RCC 7860 (cell line): ENCODE measurements around the gene HOXC12.

Experiments used
- DNase-seq: peaks from one replicate; pipeline ENCODE4 v3.0.0-alpha.2; 2015; ENCODE audit warnings: low spot score
- FAIRE-seq: peaks from 2 replicates; lab custom pipeline; 2012; peaks lifted over from hg19 to GRCh38; lab: Jason Lieb, UNC

HOXC12 gene

DNA sequence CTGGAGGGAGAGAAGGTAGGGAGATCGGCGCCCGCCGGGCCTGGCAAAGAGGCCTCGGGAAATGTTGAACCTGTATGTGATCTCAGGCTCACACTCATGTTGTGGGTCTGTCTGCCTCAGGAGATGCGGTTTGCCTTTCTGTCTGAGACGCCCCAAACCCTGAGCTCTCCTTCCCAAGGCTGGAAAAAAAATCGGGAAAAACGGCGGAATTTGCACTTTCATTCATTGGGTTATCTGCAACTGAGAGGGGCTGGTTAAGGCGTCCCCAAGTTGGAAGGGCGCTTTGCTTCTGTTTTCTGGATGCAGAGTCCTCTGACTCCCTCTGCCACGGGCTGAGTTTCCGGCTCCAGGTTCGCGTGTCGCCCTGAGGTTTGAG is 40.3 kb downstream of the HOXC12 start:
- FAIRE-seq (no peak), DNase-seq (no peak)

DNA sequence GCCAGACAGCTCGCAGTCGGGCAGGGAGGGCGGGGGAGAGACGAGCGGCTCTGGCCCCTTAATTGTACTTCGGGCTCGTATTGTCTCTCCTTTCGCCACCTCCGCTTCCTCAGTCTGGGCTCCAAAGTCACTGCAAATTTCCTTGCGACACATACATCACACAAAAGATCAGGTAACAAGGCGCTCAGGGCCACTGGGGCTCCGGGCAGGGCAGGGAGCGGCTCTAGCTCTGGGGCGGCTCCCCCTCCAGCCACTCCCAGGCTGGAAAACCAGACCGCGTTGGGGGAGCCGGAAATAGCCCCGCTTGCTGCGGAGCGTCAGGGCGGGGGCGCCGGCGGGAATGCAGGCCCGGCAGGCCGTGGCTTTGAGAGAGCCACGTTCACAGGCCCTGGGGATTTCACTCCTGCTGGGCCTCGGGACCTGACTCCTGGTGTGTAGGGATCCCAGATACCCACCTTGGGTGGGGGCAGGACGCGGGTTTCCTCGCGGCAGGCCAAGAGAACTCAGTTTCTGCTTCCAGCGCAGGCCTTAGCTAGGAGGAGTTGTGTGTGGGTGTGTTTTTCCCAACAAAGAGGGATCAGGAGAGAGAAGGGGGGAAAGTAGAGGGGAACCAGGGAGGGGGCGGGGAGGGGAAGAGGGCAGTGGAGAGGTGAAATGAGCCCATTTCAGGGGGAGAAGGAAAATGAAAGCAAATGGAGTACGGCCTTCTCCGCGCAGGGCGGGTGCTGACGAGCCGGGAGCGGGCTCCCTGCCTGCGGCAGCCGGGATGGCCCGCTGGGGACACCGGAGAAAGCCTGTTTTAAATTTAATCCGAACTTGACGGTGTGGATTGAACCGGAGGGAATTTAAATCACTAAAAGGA is 40.9 kb downstream of the HOXC12 start:
- FAIRE-seq, result no peak
- DNase-seq, result peak; percentile 58

DNA sequence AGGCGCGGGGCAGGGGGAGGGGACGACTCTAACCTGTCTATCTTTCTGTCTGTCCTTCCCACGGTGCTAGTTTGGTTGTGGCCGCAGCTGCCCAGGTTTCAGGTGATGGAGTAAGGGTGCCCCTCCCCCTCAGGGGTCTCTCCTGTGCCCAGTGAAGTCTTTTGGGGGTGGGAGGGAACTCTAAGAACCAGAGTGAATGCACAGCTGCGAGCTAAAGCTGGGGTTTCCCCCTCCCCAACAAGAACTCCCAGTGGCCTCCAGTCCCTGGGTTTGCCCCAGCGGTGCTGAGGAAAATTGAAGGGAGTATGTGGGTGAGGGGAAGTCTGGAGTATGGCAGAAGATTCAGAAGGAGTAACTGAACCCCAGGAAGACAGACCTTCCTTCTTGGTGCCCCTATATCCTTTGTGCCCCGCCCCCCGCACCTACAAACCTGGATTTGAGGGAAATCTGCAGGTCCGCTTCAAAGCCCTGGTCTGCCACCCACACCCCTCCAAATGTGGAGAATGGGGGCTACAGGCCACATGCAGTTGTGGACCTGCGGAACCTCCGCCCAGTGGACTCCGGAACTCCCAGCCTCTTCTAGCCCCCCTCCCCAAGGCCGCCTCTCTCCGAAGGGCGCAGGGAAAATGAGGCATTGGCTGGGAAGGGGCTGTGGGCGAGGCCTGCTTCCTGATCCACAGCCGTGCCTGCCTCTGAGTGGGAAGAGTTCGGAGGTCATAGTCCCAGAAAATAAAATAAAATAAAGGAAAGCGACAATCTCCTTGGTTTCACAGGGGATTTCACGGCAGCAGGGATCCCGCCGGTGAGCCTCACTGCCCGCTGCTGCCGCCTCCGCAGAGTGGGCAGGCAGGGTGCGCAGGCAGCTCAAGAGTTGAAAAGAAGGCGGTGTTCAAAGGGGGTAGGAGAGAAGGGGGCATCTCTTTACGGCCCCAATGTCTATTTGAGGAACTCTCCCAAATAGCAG is 41.8 kb downstream of the HOXC12 start:
- no peak for FAIRE-seq
- no peak for DNase-seq

DNA sequence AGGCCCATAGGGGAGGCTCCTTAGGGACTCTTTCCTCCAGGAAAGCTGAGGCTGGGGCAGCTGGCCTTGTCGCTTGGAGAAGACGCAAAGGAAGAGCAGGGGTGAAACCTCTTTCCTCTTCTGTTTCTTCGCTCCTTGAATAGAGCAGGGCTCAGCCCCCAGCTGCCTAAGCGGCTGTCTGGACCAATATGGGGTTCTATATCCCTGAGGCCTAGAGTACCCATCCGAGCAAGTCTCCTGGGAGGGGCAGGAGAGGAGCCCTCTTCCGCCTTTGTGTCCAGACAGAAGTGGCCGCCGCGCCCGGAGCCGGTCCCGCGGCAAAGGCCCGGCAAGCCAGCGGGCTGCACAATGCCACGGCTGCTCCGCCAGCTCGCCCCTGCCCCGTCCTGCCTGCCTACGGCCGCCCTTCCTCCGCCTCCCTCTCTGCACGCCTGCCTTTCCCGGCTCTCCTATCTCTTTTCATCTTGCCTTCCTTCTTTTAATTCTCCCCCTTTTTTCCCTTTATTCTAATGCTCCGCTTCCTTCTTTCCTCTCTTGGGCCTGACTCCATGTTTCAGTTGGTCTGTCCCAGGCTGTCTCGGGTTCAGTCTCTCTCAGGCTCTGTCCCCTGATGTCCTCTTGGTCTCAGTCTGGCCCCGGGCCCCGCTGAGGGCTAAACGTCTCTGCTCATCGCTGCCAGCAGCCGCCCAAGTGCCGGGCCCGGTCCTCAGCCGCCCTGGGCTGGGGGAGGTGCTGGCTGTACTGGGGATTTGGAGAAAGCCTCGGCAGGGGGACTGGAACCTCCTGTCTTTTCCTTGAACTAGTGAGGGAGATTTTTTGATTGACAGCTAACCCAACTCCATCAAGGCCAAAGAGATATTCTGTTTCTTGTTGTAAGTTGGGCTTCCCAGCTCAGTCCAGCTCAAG is 42.8 kb downstream of the HOXC12 start:
- DNase-seq (no peak), FAIRE-seq (no peak)

DNA sequence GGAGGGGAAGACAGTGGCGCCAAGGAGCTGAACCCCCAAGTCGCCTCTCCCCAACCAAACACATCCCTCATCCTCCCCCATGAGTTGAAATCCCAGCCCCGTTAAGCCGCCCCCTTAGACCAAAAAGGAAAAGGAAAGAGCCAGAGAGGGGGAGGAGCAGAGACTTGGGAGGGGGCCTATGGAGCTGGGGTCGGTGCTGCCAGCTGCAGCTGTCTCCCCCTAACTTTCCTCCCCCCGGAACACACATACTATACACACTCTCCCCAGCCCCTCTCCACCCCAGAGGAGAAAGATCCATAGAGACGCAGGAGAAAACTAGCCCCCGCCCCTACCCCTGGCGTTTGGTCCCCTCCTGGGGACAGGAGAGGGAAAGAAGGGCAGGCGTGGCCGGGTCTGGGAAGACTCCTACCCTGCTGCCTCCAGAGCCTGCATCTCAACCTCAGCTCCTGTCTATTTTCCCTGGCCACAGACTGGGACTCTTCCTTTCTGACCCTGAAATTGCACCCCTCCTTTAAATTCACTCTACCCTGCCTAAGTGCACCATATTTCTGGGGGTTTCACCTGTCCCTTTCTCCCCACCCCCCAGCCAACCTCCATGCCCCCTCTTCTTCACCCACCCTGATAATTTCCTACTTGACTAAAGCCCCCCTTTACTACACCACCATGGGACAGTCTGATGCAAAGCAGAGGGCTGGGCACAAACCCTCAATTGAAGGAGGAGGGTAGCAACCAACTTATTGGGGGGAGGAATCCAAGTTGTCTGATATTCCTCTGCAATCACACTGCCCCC is 43.6 kb downstream of the HOXC12 start:
- DNase-seq (no peak), FAIRE-seq (no peak)

DNA sequence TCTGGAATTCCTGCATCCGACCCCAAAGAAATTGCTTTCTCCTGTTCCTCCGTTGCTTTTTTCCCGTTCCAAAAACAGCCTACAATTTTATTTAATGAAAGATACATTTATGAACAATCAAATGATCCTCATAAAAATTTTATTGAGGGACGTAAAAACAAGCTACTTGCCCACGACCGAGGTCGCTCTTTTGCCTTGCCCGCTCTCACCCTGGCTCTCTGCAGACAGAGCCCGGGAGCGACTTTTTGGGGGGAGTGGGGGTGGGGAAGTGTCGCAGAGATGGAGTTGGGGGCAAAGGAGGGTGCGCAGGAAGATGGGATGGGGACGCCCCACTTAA is 44.2 kb downstream of the HOXC12 start:
- FAIRE-seq (no peak), DNase-seq (no peak)

DNA sequence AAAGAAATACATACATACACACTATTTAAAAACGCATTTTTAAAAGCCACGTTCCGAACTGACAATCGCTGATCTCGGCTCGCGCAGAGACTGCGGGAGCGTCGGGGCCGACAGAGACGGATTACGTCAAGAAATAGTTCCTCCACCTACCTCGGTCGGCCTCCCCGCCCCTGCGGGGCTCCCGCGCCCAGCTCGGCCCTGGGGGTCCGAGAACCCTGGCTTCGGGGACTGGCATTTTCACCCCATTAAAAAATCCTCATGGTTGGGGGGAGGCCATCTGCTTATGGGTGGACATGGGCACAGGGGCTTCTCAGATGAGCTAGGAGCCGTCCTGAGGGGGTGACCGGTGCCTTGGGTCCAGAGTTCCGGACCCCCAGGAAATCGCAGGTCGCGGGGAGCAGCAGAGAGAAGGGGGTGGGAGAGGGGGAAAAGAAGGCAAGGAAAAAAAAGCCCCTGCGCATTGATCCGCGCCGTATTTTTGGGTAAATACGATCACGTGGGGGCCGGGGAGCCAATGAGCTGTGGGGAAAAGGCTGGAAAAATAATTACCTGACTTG is 44.9 kb downstream of the HOXC12 start:
- no peak for FAIRE-seq
- peak; percentile 11 for DNase-seq

DNA sequence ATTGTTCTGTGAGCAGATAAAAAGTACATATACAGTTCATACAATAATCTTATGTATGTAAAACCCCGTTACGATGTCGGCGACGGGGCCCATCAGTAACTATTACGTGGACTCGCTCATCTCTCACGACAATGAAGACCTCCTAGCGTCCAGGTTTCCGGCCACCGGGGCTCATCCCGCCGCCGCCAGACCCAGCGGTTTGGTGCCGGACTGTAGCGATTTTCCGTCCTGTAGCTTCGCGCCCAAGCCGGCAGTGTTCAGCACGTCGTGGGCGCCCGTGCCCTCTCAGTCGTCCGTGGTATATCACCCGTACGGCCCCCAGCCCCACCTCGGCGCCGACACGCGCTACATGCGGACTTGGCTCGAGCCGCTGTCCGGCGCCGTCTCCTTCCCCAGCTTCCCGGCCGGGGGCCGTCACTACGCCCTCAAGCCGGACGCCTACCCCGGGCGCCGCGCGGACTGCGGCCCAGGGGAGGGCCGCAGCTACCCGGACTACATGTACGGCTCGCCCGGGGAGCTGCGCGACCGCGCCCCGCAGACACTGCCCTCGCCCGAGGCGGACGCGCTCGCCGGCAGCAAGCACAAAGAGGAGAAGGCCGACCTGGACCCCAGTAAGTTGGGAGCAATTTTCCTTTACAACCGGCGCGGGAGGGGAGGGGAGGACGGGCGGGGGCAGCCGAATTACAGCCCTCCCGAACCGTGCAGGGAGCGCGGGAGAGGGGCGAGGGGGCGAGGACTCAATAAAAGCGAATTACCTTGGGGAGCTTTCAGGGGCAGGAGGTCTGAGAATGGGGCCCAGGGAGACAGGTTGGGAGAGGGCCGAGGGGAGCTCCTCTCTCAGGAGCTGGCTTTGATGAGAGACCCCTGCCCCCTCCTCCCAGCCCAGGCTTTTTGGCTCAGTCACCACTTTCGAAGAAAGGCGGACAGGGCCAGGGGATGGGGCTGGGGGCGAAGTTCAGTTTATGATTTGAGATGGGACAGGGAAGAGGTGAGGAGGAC is 45.7 kb downstream of the HOXC12 start, which contains the start of gene HOXC9:
HOXC9 (plus strand) TSS at position 46 of the 999 bp plus-strand sequence; CDS start at position 74, 28 bp downstream.
- FAIRE-seq (no peak), DNase-seq (peak; percentile 14)

DNA sequence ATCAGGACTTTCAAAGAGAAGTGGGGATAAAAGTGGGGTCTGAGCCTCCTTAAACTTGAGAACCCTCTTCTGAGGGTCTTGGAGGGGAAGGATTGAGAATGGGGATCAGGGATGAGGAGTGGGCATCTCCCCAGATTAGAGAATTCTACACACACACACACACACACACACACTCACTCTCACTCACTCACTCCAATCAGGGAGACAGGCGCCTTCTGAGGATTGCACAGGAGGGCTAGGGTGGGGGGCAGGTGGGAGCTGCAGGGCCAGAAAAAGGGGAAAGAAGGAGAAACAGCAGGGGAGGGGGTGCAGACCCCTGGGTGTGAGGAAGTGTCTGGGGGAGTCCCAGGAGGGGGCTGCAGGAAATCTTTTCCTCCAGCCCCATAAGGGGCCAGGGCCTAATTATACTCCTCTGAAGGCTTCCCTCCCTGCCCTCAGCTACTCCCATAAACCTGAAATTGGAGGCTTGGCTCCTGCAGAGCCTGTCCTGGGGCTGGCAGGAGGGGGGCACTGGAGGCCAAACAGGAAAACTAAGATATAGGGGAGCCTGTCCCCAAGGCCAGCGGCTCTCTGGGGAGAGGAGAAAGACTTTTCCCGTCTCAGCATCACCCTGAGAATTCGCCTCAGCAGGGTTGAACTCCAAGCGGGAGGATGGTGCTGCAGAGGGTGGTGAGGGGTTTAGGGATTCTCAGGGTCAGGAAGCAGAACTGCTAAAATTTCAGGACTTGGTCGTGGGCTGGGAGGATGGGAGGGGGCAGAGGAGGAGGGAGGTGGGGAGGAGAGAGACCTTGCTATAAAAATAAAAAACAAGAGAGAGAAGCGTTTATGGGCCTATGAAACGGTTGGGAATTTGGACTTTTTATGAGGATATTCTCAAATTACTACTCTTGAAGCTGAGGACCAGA is 46.8 kb downstream of the HOXC12 start:
- FAIRE-seq, result no peak
- DNase-seq, result no peak

DNA sequence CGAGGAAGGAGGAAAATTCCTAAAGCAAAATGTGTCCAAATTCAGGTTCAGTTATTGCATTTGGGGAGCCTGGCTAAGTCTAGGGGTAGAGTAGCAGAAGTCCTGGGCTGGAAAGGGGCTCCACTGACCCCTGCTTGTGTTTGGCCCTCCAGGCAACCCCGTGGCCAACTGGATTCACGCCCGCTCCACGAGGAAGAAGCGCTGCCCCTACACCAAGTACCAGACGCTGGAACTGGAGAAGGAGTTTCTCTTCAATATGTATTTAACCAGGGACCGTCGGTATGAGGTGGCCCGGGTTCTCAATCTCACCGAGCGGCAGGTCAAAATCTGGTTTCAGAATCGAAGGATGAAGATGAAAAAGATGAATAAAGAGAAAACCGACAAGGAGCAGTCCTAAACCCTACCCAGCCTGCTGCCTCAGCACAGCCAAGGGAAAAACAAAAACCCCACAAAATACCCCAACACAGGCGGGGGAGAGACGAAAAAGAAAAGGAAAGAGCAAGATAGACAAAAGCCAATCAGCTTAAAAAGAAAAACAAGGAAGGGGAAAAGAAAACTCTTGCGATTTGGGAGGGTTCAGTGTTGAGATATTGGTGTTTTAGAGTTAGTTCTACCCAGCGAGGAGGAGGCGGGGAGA is 47.7 kb downstream of the HOXC12 start:
- no peak for FAIRE-seq
- no peak for DNase-seq

DNA sequence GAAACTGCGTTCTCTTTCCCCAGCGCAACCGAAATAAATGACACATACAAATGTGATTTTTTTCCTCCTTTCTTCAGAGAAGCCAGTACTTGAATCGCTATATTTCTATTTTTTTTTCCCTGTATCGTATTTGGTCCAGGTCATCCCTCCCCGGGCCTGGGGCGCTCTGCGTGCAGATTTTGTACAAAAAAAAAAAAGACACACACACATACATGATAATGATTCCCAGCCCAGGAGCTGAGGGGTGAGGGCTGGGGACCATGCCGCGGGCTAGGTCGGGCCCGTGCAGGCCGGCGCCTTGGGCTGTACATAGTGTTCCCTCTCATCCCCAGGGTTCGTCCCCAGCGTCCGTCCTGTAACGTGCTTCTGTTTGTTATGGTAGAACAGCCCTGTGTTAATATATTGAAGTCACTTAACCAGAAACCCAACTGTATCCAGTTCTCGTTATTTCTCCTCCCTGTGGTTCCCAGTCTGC is 48.2 kb downstream of the HOXC12 start:
- FAIRE-seq (no peak), DNase-seq (no peak)

DNA sequence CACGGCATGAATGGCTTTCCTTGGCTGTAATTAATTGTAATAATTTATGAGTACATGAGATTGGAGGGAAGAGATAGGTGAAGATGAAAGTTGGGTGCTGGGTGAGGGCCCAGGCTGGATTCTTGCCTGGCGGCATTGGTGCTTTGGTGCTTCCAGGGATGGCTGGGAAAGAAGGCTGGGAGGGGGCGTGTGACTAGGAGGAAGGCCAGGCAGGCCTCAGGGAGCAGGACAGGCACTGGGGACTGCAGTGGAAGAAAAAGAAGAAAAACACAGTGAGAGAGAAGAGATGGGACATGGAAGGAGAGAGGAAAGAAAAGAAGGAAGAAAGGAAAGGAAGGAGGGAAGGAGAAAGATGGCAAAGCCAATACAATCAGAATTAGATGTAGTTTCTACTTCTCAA is 48.9 kb downstream of the HOXC12 start:
- FAIRE-seq, result no peak
- DNase-seq, result no peak

DNA sequence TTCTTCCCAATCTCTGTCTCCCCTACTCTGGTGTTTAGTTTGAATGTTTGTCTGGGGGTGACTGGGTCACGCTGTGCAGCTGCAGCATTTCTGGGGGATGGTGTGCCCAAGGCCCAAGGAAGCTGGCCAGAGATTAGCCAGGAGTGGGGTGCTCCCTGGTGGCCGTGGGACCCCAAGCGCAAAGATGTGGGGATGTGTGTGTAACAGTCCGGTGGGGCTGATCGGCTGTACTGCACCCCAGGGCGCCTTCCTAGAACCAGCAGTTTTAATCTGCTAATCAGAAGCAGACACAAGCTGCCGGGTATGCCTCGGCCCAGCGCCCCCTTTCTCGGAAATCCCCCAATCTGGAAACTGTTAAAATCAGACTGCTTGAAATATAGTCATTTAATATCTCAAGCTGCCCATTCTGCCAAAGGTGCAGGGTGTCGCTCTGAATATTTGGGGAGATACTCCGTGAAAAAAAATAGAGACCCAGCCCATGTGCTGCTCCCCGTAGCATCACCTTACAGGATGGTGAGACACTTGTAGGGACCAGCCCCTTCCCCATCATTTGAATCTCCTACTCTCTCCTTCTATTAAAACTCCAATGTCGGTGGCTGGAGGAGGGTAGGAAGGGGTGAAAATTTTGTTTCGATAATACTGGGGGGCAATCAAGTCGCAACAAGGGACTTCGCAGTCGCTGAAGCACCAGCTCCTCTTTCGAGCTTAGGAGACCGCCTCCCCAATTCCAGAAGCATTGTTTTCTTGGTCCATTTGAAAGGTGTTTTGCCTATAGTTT is 49.5 kb downstream of the HOXC12 start:
- DNase-seq (no peak), FAIRE-seq (no peak)

DNA sequence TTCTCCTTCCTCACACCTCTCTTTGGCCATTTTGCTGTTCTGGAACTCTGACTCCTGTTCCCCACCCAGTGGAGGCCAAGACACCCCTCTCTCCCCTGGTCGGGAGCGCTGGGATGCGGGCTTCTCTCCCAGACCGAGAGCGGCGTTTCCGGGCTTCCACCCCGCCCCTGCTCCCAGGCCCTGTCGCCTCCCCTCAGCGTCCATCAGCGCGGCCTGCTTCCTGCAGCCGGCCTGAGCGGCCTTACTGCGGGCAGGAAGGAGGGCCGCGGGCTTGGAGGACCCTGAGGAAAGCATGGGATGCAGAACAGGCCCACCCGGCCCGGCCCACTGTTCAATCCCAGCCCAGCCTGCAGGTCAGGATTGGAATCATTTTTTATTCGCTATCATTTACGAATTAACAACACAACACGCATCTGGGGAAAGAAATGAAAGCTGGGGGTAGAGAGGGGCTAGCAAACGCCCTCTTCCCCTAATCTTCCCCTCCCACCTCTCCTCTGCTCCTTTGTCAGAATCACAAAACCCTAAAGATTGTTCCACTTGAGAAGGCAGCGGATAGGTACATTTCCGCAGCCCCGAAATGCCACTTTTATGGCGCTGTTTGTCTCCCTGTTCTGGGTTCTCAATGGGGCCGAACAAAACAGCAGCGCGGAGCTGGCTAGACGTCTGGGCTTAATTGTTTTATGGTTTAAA is 50.3 kb downstream of the HOXC12 start:
- FAIRE-seq, result no peak
- DNase-seq, result no peak

DNA sequence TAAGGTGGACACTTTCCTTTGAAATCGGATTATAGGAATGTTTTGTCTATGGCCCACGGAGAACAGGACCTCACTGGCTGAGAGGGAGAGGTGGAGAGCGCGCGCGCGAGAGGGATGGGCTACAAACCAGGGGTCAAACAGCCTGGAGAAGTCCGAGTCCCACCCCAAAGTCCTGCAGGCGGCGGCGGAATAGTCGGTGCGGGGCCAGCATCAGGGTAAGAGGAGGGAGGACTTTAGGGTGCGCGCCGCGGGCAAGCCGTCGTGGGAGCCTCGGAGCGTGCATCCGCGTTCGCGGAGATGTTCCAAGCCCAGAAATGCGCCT is 50.8 kb downstream of the HOXC12 start:
- DNase-seq, result no peak
- FAIRE-seq, result no peak
